GM19468 (cell line): ENCODE data around the gene SORCS2.

Experiments used
- ATAC-seq: cut with Tn5 transposase; IDR thresholded peaks from one replicate; pipeline ENCODE4 v1.9.1; 2021; ENCODE audit warnings: mild to moderate bottlenecking, moderate library complexity, moderate number of reproducible peaks; ENCODE audit not compliant: unreplicated experiment; ENCODE audit errors: extremely low read depth

Gene SORCS2

GRCh38 chr4:7469023-7469422 is 276.7 kb downstream of the SORCS2 start:
- no peak for ATAC-seq

GRCh38 chr4:7470111-7470510 is 277.8 kb downstream of the SORCS2 start:
- no peak for ATAC-seq

GRCh38 chr4:7470522-7471128 is 278.3 kb downstream of the SORCS2 start:
- no peak for ATAC-seq

GRCh38 chr4:7472442-7473013 is 280.2 kb downstream of the SORCS2 start:
- ATAC-seq: no peak

- no peak for ATAC-seq
Observed at GRCh38 chr4:7473081-7473480, 280.7 kb downstream of the SORCS2 start.

GRCh38 chr4:7474320-7474719 is 282.0 kb downstream of the SORCS2 start:
- no peak for ATAC-seq

GRCh38 chr4:7475207-7475606 is 282.9 kb downstream of the SORCS2 start:
- no peak for ATAC-seq

- ATAC-seq: no peak
Observed at GRCh38 chr4:7476820-7477219, 284.5 kb downstream of the SORCS2 start.

GRCh38 chr4:7477695-7478094 is 285.4 kb downstream of the SORCS2 start:
- no peak for ATAC-seq

- ATAC-seq: no peak
Observed at GRCh38 chr4:7478665-7479064, 286.3 kb downstream of the SORCS2 start.

GRCh38 chr4:7480423-7480822 is 288.1 kb downstream of the SORCS2 start:
- ATAC-seq: no peak

GRCh38 chr4:7481227-7481626 is 288.9 kb downstream of the SORCS2 start:
- ATAC-seq: no peak

- ATAC-seq: no peak
Observed at GRCh38 chr4:7485096-7485495, 292.8 kb downstream of the SORCS2 start.

- no peak for ATAC-seq
Observed at GRCh38 chr4:7486101-7486500, 293.8 kb downstream of the SORCS2 start.

GRCh38 chr4:7487502-7487901 is 295.2 kb downstream of the SORCS2 start:
- no peak for ATAC-seq

GRCh38 chr4:7487998-7488671 is 295.8 kb downstream of the SORCS2 start:
- ATAC-seq: no peak

GRCh38 chr4:7491915-7492314 is 299.6 kb downstream of the SORCS2 start:
- no peak for ATAC-seq

- ATAC-seq: no peak
Observed at GRCh38 chr4:7498446-7499200, 306.3 kb downstream of the SORCS2 start.

- ATAC-seq: no peak
Observed at GRCh38 chr4:7499661-7500060, 307.3 kb downstream of the SORCS2 start.

- ATAC-seq: no peak
Observed at GRCh38 chr4:7500404-7500803, 308.1 kb downstream of the SORCS2 start.

GRCh38 chr4:7501314-7501713 is 309.0 kb downstream of the SORCS2 start:
- no peak for ATAC-seq
